NT2/D1 (cell line): ENCODE measurements around the gene RELT.

Experiments used
- SUZ12 ChIP-seq: IDR thresholded peaks from 2 replicates; pipeline ENCODE4 v1.6.1; 2011; ENCODE audit not compliant: insufficient read length, insufficient read depth; ENCODE audit errors: extremely low read depth
- YY1 ChIP-seq: IDR thresholded peaks from 2 replicates; pipeline ENCODE4 v1.6.1; 2011; ENCODE audit not compliant: insufficient read length, insufficient read depth
- ZNF274 ChIP-seq: IDR thresholded peaks from 2 replicates; pipeline ENCODE4 v1.6.1; 2011; ENCODE audit warnings: mild to moderate bottlenecking, low read depth, low read length

DNA sequence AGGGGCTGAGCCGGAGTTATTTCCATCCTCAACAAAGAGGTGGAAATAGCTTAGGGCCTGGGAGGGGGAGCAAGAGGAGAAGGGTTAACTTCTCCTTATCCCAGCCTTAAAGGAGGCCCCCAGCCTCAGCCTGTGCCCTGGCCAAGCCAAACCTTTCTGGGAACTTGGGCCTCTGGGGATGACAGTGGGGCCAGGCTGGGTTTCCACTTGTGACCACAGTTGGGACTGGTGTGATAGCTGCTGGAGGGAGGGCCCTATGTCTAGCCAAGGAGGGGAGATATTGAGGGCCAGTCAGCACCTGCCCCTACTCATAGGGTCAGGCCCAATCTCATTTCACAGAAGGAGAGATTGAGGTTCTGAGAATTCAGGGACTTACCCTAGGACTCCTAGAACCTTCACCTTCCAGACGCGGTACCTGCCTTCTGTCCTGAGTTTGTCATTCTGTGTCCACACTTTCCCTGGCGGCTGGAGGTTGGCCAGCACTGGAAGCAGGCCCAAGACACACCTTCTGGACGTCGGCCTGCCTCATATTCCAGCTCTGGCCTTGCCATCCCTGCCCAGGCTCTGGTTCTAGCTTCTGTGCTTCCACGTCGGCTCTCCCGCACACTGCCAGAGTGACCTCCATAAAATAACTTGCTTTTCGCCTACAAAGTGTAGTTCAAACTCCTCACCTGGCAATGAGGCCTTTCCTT is 3.1 kb downstream of the RELT start:
- TF ChIP-seq SUZ12 = no peak
- TF ChIP-seq YY1 = no peak
- TF ChIP-seq ZNF274 = no peak
